ENCODE results near the gene NKRF. TPM values are rescaled to one million over a fixed set of nuclear protein-coding genes. Genes with fewer than 3 reads are reported as not detected.

Gene NKRF
- total and polyA plus RNA-seq, 9 of the 15 experiments (the other 6 are each of a cell fraction or from before 2014, with no cell fraction given), result 8.9 to 31.9 (median 19.0) TPM

GRCh38 chrX:119648421-119648775 is 42.2 kb upstream of the NKRF start:
- BruUV-seq (replicated peaks), result no TSS peak
- no peaks in the 10 kb centered on the region for H3K9me3 ChIP-seq (replicated peaks; ENCODE audit: control insufficient read depth, insufficient read depth, low read depth, low read length)
- FAIRE-seq, result no peak
- intact Hi-C loops (cut with micrococcal nuclease), result no loop called here
- no peak overlapping the region for H3K4me3 ChIP-seq
- H3K27me3 ChIP-seq (ENCODE audit: control insufficient read depth in 2 of 2, insufficient read depth in 2 of 2, low read length in 2 of 2), result no peaks in the 10 kb centered on the region
- H4K20me1 ChIP-seq (replicated peaks; ENCODE audit: control insufficient read depth, insufficient read depth, low read length), result no peaks in the 10 kb centered on the region
- ChIA-PET CTCF (ENCODE audit: low intra/inter-chr PET ratio) (no interaction called here), POLR2A (no interaction called here)
- no peak for DNase-seq (ENCODE audit: extremely low read depth in 1 of 4, low spot score in 3 of 4)
- 35% methylated on average over 6 of the region's 6 CpGs for WGBS (ENCODE audit: insufficient coverage, low coverage, missing lambda C conversion rate)
- in situ Hi-C loops (cut with MboI), result no loop called here
- no peak overlapping the region for H3K4me2 ChIP-seq (ENCODE audit: insufficient read depth, low read length)
- no peak overlapping the region for H3K27ac ChIP-seq (ENCODE audit: extremely low read depth, low read depth, low read length)
- ATAC-seq, result no peak
- no peaks in the 10 kb centered on the region; a peak in 1 of 5 replicates for H3K4me1 ChIP-seq (replicated peaks in 1 of 2; ENCODE audit: control insufficient read depth in 2 of 2, insufficient read depth in 2 of 2, low read length in 2 of 2)
- H3K36me3 ChIP-seq (ENCODE audit: control insufficient read depth, insufficient read depth, low read length), result peaks cover 47% of the 10 kb centered on the region; the same call in 2 of the 3 replicates
- no peak overlapping the region for H2AFZ ChIP-seq (ENCODE audit: low read depth, low read length)
- TF ChIP-seq, protein P1, sequence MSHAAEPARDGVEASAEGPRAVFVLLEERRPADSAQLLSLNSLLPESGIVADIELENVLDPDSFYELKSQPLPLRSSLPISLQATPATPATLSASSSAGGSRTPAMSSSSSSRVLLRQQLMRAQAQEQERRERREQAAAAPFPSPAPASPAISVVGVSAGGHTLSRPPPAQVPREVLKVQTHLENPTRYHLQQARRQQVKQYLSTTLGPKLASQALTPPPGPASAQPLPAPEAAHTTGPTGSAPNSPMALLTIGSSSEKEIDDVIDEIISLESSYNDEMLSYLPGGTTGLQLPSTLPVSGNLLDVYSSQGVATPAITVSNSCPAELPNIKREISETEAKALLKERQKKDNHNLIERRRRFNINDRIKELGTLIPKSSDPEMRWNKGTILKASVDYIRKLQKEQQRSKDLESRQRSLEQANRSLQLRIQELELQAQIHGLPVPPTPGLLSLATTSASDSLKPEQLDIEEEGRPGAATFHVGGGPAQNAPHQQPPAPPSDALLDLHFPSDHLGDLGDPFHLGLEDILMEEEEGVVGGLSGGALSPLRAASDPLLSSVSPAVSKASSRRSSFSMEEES (CRISPR knock-in tag; IDR thresholded peaks at IDR 0.05), result no peak
- TF ChIP-seq SETDB1 (IDR thresholded peaks at IDR 0.05; ENCODE audit: low read length), result no peak
- TF ChIP-seq CBFA2T2 (conservative IDR thresholded peaks at IDR 0.05), result peak; percentile 30; the same call in 1 of the 2 replicates
- TF ChIP-seq SMAD1 (IDR thresholded peaks at IDR 0.05; ENCODE audit: low read depth, low read length, partially characterized antibody), result no peak
- no peak for TF ChIP-seq MXI1 (IDR thresholded peaks at IDR 0.05; ENCODE audit: low read depth, low read length)
- peak; percentile 60 for TF ChIP-seq CBFA2T3 (IDR thresholded peaks at IDR 0.05)
- peak; percentile 15; the same call in 1 of the 2 replicates for TF ChIP-seq TAL1 (IDR thresholded peaks at IDR 0.05)
- TF ChIP-seq, protein P2, sequence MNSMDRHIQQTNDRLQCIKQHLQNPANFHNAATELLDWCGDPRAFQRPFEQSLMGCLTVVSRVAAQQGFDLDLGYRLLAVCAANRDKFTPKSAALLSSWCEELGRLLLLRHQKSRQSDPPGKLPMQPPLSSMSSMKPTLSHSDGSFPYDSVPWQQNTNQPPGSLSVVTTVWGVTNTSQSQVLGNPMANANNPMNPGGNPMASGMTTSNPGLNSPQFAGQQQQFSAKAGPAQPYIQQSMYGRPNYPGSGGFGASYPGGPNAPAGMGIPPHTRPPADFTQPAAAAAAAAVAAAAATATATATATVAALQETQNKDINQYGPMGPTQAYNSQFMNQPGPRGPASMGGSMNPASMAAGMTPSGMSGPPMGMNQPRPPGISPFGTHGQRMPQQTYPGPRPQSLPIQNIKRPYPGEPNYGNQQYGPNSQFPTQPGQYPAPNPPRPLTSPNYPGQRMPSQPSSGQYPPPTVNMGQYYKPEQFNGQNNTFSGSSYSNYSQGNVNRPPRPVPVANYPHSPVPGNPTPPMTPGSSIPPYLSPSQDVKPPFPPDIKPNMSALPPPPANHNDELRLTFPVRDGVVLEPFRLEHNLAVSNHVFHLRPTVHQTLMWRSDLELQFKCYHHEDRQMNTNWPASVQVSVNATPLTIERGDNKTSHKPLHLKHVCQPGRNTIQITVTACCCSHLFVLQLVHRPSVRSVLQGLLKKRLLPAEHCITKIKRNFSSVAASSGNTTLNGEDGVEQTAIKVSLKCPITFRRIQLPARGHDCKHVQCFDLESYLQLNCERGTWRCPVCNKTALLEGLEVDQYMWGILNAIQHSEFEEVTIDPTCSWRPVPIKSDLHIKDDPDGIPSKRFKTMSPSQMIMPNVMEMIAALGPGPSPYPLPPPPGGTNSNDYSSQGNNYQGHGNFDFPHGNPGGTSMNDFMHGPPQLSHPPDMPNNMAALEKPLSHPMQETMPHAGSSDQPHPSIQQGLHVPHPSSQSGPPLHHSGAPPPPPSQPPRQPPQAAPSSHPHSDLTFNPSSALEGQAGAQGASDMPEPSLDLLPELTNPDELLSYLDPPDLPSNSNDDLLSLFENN (IDR thresholded peaks at IDR 0.05; ENCODE audit: low read depth in 2 of 2, low read length in 2 of 2), result no peak
- no peaks in the 10 kb centered on the region for H3K9me1 ChIP-seq (ENCODE audit: control insufficient read depth, insufficient read depth, low read length)
- H3K79me2 ChIP-seq (ENCODE audit: control insufficient read depth, insufficient read depth, low read length), result no peaks in the 10 kb centered on the region
- H3K9ac ChIP-seq (ENCODE audit: insufficient read depth in 1 of 2, low read depth in 2 of 2, low read length in 2 of 2), result no peak overlapping the region
